Myometrial cell (primary cell): ENCODE data around the gene HSPB2. TPM values are rescaled to one million over a fixed set of nuclear protein-coding genes. Genes with fewer than 3 reads are reported as not detected.

Source experiments
- total RNA-seq: library from RNA; depleted of rRNA; stranded (reverse); fragments of >200 nt; gene quantifications from 2 replicates; pipeline ENCODE4 v1.2.3, GENCODE V29; 2015

The HSPB2 gene, protein sequence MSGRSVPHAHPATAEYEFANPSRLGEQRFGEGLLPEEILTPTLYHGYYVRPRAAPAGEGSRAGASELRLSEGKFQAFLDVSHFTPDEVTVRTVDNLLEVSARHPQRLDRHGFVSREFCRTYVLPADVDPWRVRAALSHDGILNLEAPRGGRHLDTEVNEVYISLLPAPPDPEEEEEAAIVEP
- not detected in 2 replicates for total RNA-seq

DNA sequence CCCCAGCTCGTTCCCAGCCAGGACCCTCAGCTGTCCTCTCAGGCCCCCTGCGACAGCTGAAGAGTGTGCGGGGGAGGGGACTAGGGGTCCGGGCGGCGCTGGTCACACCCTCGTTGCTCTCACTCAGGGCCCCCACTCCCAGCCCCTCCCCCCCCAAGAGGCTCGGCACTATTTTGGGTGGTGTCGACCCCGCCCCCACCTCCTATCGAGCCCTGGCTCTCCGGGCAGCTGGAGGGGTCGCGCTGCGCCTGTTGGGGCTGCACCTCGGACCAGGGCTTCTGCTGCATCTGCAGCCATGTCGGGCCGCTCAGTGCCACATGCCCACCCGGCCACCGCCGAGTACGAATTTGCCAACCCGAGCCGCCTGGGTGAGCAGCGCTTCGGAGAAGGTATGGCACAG lies at the start of gene HSPB2:
Gene HSPB2, plus strand, starts transcription at position 200 of the 400 bp plus-strand sequence. Its CDS starts 96 bp downstream, at position 296.

DNA sequence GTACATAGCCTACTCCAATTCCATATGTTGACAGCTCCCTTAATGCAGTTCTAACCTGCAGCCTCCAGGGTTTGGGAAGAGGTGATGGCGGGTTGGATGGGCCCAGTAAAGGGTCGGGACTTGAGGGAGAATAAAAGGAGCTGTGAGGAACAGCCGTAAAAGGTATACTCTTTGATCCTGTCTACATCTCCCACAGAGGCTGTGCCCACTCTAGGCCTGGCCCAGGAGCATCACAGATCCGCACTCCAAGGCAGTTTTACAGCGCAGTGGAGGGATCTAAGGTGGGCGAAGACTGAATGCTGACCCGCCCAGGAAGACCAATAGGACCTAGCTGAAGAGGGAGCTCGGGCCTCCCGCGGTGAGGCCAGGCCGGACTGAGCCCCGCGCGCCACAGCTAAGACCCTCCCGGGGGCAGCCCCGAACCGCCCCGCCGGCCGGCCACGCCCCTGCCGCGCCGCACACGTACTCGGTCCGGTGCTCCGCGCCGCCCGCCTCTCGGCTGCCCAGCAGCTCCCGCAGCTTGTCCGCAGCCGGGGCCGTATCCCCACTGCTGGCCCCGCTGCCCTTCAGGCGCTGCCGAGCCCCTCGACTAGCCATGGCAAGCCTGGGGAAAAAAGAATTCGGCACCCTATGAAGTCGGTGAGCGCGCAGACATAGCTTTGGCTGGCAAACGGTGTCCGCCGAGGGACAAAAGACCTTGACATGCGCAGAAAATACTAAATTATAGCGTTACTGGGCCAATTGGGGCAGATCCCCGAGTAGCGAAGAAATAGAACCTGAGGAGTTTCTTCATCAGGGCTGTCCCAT lies 41.4 kb upstream of the HSPB2 start, which contains the start of gene ALG9:
Gene ALG9, minus strand, starts transcription at position 696 of the 807 bp plus-strand sequence. Its CDS starts 99 bp downstream, at position 597.

DNA sequence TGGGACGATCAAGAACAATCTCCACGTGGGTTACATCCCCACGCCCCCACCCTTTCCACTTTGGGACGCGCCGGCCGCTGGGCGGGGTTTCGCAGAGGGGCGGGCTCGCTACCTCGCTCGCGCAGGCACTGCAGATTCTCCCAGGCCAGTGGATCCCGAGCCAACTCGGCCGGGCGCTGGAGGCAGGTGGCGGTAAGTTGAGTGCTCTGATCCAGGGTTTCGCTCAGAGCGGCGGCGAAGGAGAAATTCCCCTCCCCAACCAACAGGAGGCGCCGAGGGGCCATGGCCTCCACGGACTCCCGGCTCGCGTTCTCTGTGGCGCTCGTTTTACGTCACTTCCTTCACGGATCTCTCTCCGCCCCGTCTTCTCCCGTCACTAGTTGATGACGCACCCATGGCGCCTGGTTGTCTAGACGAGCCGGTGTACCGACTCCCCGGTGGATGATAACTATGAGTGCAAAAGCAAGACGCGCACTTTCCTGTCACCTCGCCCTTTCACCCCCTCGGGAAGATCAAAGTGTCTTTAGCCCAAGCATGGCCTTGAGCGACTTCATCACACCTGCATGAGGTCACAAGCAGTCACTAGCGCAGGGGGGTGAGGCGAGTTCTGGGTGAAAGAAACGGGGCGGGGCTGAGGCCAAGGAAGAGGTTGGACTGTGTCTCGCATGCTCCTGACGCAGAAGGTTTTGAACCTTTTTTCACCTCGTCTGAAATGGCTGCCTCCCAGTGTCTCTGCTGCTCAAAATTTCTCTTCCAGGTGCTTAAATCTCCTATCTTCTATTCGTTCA lies 33.5 kb upstream of the HSPB2 start, which contains the start of the genes CFAP68 and FDXACB1:
Gene CFAP68, plus strand, starts transcription at position 693 of the 788 bp plus-strand sequence. Its CDS starts 20 bp downstream, at position 713.
Gene FDXACB1, minus strand, starts transcription at position 317 of the 788 bp plus-strand sequence. Its CDS starts 33 bp downstream, at position 284.

DNA sequence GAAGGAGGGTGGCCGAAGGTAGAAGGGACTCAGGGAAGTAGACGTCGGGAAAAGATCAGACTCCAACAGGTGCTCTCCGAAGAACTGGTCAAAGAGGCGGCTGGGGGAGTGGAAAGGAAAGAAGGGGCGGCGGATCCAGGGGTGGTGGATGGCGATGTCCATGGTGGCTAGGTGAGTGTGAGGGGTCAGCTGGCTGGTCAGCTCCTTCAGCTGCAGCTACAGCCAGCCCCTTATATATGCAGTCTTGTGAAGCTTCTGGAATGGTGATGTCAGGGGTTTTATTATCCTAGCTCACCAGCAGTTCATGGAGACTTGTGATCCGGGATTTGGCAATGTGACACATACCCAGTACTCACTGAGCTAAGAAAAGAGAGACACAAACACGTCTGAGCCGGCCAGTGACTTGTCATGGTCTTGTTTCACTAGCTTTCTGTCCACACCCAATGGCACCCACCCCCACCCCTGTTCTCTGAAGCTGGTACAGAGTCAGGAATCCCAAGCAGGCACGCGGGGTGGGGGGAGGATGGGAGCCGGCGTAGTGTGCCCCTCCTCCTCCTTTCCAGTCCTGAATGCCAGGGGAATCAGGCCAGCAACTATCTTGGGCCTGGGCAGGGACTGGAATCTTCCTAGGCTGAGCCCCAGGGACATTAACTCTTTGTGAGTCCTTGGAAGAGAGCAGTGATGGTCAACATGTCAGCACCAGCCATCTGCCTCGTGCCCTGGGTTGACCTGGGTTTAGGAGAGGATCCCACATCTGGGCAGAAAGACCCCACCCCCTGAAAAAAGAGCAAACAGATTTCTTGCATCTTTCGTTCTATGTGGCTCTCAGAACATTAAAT lies 752 bp upstream of the HSPB2 start, which contains the start of gene CRYAB:
Gene CRYAB, minus strand, starts transcription at position 208 of the 839 bp plus-strand sequence. Its CDS starts 46 bp downstream, at position 162.

DNA sequence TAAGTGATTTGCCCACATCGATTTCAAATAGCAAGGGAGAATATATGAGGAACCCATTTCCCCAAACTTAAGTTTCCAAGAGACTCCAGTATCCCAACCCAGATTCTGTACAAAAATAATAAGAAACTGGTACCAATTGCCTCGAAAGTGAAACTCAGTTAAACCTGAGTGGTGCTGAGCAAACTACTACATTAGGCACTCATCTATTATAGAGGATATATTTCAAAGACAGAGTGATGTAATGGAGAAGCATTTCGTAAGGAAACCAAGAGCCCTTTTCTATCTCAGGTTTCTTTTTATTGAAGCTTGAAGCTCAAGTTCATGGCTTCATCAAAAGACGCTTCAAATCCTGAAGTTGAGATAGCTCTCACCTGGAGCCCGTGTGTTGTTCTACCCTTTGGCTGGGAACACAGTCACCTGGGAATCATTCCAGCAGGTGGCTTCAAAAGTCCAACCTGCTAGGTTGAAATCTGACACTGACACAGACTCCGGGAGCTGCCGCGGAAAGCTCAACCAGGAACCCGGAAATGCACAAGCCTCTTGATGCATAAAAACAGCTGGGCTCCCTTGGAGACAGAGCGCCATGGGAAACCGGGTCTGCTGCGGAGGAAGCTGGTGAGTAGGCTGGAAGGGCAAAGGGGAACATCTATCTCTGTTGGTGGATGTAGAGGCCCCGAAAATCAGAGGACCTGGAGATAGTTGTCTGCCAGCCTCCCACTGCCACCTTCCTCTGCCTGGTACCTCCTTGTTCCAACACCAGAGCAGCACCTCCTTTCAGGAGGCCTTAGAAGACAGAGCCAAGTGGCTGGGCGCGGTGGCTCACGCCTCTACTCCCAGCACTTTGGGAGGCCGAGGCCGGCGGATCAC lies 6.1 kb downstream of the HSPB2 start, which contains the start of gene C11orf52:
Gene C11orf52, plus strand, starts transcription at position 524 of the 867 bp plus-strand sequence. Its CDS starts 60 bp downstream, at position 584.

Other genes with a start within 250 kb of the HSPB2 start
- gene PPP2R1B, start 146.3 kb upstream of the HSPB2 start, total RNA-seq: 33.4 and 38.5 TPM in 2 replicates
- 33.7 and 42.2 TPM in 2 replicates for gene ALG9, start 41.2 kb upstream of the HSPB2 start, total RNA-seq
- 3.7 and 4.3 TPM in 2 replicates for gene FDXACB1, start 33.6 kb upstream of the HSPB2 start, total RNA-seq
- 7.2 and 14.2 TPM in 2 replicates for gene CFAP68, start 33.2 kb upstream of the HSPB2 start, total RNA-seq
- gene CRYAB, start 964 bp upstream of the HSPB2 start, total RNA-seq: 11.7 and 27.1 TPM in 2 replicates
- gene C11orf52, start 6.2 kb downstream of the HSPB2 start, total RNA-seq: not detected in 2 replicates
- 10.4 and 11.9 TPM in 2 replicates for gene DIXDC1, start 24.6 kb downstream of the HSPB2 start, total RNA-seq
- 40.1 and 47.3 TPM in 2 replicates for gene DLAT, start 112.7 kb downstream of the HSPB2 start, total RNA-seq
- 1.2 and 4.9 TPM in 2 replicates for gene PIH1D2, start 161.3 kb downstream of the HSPB2 start, total RNA-seq
- gene NKAPD1, start 161.6 kb downstream of the HSPB2 start, total RNA-seq: 8.9 and 13.3 TPM in 2 replicates
- gene TIMM8B, start 174.0 kb downstream of the HSPB2 start, total RNA-seq: 40.2 and 48.7 TPM in 2 replicates
- 146 and 150 TPM in 2 replicates for gene SDHD, start 174.1 kb downstream of the HSPB2 start, total RNA-seq